ENCODE data around the gene BAG3.
"Not testable (repeated sequence)": the region's sequence is repeated elsewhere in the genome, so short reads cannot be mapped to it uniquely, and the experiment has no call there.

DNA sequence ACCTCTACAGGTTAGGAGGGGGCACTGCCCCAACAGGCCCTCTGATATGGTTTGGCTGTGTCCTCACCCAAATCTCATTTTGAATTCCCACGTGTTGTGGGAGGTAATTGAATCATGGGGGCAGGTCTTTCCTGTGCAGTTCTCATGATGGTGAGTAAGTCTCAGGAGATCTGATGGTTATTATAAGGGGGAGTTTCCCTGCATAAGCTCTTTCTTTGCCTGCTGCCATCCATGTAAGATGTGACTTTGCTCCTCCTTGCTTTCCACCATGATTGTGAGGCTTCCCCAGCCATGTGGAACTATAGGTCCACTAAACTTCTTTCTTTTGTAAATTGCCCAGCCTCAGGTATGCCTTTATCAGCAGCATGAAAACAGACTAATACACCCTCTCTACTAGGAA, 59.8 kb downstream of the BAG3 start:
- TF ChIP-seq CTCF (conservative IDR thresholded peaks at IDR 0.05; ENCODE audit: low read length); EZH2phosphoT487 (IDR thresholded peaks at IDR 0.05; ENCODE audit: borderline replicate concordance, low read depth, low read length): not testable (repeated sequence)
